Activated CD4-positive, CD25-positive, alpha-beta regulatory T cell (primary cell): ENCODE data around the gene OSBPL8.

Experiments
- DNase-seq, 4 experiments: peaks; one replicate each; lab custom pipeline; 2025; lab: John Stamatoyannopoulos, UW

OSBPL8 gene

GRCh38 chr12:76559400-76560085 is at the start of gene OSBPL8:
OSBPL8 (minus strand) TSS chr12:76559771; CDS start chr12:76487551, 72,220 bp downstream.
- peak; percentile 94 to 96 (median 95) for DNase-seq

DNA sequence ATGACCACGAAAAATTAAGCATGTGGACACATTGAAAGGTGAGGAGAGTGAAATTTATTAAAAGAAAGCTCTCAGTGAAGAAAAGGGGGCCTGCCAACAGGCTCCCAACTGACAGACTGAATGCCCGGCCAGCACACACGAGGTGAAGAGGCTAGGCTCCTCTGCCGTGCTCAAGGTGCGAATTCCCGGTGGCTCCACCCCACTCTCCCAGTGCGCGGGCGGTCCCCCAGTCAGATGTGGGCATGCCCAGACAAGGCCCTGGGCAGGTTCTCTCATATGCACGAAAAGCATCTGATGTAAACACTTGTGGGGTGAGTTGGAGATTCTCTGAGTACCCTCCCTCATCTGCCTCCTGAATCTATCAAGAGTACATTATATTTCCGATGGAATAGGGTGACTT is 48.5 kb upstream of the OSBPL8 start:
- no peak for DNase-seq

DNA sequence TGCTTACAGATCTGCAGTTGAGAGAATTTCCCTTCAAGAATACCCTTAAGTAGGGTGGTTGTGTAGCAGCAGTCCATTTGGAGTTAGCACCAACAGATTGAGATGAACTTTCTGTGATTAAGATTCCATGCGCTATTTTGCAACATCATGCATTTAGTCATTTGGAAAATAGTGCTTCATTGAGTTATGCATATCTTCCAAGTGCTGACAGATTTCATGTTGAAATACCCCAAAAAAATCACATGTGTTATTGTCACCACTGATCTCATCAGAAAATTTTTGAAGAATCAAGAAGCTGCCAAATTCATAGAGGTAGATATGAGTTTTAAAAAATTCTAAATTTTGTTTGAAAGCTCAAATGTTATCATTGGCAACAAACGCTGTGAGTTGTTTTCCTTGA is 35.5 kb upstream of the OSBPL8 start:
- DNase-seq: no peak

GRCh38 chr12:76591476-76591875 is 31.9 kb upstream of the OSBPL8 start:
- no peak for DNase-seq

GRCh38 chr12:76590131-76590530 is 30.6 kb upstream of the OSBPL8 start:
- DNase-seq: no peak

DNA sequence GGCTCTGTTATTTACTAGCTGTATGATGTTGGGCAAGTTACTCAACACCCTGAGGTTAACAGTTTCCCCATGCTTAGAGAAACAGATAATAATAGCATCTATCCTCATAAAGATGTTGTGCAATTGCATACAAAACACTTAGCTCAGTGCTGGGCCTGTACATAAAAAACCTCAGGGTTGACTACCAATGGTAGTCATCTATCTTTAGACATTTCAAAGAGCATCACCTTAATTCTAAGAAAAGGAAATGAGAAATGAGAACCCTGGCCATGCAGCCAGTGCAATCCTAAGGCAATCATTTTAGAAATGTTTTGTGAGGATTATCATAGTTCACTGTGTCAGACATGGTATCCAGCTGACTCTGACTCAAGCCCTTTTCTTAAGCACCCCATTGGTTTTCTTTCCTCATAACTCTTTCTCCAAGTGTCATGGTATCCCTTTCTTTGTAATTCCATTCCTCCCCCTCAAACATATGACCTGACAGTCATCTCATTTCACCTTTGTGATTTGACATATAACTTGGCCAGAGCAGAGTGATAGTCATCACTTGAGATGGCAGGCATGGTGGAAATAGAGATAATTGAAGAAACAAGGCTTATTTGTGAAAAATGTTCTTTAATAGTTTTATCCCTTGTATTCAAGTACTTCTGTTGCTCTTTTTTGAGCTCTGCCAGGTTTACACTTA is 29.5 kb upstream of the OSBPL8 start:
- no peak for DNase-seq

GRCh38 chr12:76587428-76588178 is 28.0 kb upstream of the OSBPL8 start:
- DNase-seq: no peak

GRCh38 chr12:76586764-76587395 is 27.3 kb upstream of the OSBPL8 start:
- DNase-seq: peak in 2 of 4 experiments; percentile 2 to 3

- DNase-seq: no peak
These were observed 23.7 kb upstream of the OSBPL8 start for GRCh38 chr12:76583301-76583700.

GRCh38 chr12:76573840-76574373 is 14.3 kb upstream of the OSBPL8 start:
- no peak for DNase-seq

GRCh38 chr12:76571256-76571655 is 11.7 kb upstream of the OSBPL8 start:
- no peak for DNase-seq

DNA sequence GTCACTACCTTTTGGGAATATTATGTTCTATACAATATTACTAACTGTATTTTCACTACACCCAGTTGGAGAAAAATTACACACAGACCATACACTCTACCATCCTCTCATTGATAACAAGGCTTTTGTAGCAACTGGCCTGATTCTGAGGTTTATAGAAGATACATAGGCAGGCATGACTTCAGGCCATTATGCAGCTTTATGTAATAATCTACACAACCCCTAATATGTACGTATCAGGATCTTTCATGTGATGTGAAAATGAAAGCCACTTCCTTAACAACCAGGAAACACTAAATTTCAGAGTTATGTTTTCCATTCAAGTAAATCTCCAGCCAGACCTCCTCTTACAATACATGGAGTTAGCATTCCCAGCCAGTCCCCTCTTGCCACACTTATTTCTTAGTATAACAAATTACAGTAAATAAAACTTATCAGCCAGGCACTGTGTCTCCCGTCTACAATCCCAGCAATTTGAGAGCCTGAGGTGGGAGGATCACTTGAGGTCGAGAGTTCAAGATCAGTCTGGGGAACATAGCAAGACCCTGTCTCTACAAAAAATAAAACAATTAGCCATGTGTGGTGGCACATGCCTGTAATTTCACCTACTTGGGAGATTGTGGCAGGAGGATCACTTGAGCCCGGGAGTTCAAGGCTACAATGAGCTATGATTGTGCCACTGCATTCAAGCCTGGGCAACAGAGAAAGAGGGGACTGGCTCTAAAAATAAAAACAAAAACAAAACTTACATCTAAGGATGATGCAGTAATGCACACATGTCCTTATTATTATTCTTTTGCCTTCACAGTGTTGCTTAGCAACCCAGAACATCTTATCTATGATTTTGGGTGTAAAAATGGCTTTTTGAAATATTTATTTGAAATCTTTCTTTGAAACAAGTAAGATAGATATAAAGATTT is 10.4 kb upstream of the OSBPL8 start:
- no peak for DNase-seq

DNA sequence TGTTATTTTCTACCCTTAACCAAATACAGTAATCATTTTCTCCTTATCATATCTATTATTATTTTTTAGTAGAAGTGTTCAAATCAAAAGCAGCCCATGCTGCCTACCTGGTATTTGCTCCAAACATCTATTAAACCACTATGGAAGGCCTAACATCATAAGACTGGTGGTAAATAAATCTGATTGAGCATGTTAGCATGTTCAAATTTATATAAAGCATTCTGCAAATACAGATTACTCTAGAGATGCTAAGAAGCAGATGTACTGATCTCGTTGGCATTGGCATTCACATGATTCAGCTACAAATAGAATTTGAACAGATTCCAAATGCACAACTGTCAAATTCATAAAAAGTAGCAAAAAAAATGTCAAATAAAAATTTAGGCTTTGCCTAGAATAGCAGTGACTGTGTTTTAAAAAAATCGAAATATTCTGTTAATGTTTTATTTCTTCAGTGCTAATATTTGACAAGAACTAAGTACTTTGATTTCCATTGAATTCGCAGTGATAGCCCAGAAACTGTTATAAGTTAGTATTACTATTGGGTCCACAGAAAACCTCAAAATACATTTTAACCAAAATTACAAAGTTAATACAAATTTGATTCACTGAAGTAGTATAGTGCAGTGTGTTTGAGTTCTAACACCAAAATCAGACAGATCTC is 9.4 kb upstream of the OSBPL8 start:
- no peak for DNase-seq

GRCh38 chr12:76568130-76568529 is 8.6 kb upstream of the OSBPL8 start:
- DNase-seq: no peak

GRCh38 chr12:76563061-76563460 is 3.5 kb upstream of the OSBPL8 start:
- DNase-seq: no peak

DNA sequence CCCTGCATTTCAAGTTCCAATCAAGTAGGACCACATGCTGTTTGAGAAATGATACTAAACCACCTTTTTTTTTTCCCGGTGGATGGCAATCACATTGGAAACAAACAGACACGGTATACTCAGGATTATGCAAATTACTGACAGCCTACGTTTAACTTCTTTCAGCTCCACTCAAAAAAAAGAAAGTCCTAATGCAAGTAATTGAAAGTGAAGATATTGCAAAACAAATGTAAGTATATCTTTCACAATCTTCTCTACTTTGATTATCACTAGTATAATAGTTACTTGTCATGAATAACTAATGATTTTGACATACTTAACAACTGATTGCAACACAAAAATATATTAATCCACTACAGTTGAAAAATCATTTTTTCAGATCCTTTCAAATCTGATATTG is 2.6 kb upstream of the OSBPL8 start:
- DNase-seq: no peak

DNA sequence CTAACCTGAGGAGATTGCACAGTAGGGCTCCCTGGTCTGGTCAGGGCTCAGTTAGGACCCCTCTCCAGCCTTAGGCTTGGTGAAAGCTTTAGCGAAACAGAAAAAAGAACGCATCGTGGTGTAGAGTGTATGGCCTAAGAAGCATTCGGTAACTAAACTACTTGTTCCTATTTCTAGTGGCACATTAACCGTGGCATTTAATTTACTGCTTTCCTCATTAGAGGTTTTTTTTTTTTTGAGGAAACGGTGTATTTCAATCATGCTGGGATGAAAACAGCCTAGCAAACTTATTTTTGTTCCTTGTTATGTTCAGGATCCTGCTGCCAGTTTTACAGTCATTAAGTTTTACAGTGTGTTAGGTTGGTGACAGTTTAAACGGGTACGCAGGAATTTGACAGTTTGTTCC is 518 bp upstream of the OSBPL8 start:
- no peak for DNase-seq

DNA sequence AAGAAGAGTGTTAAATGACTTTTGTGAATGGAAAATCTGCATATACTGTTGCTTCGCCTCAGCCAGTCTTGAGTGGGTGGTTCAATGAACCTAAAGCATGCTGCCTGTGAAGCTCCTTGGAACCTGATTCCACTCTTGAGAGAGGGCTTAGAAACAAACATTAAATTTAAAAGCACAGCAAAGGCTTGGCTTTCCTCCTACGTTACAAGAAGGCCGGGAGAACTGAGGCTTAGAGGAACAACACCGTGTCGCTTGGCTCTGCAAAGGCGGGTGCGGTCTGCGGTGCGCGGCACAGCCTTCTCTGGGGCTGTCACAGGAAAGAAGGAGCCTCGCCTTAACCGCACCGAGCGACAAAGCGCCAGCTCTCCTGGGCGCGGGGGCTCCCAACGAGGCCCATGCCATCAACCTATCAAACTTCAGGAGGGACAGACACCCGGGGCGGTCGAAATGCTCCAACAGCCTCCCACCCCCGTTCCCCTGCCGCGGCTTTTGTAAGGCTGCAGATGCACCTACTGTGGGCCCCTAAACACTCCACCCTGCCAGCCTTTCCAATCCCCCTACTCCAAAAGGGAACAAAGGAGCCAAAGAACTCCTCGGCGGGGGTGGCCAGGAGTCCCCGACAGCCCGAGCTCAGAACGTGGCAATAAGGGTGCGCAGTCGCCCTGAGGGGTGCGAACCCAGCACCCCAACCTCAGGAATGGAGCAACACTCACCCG is 729 bp downstream of the OSBPL8 start:
- peak; percentile 35 to 49 (median 44) for DNase-seq

GRCh38 chr12:76556368-76556767 is 3.2 kb downstream of the OSBPL8 start:
- DNase-seq: no peak

GRCh38 chr12:76555797-76556196 is 3.8 kb downstream of the OSBPL8 start:
- no peak for DNase-seq
